NCI-H82 treated with DMSO at 0.1 percent for 48 hours (cell line): ENCODE results near the gene SPAG7.
A peak's percentile ranks its signal among the peaks of the same experiment; 100 is the strongest.

Experiments used
- DNase-seq: peaks from one replicate; lab custom pipeline; 2025; ENCODE audit not compliant: unreplicated experiment; lab: John Stamatoyannopoulos, UW

The SPAG7 gene, protein sequence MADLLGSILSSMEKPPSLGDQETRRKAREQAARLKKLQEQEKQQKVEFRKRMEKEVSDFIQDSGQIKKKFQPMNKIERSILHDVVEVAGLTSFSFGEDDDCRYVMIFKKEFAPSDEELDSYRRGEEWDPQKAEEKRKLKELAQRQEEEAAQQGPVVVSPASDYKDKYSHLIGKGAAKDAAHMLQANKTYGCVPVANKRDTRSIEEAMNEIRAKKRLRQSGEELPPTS

DNA sequence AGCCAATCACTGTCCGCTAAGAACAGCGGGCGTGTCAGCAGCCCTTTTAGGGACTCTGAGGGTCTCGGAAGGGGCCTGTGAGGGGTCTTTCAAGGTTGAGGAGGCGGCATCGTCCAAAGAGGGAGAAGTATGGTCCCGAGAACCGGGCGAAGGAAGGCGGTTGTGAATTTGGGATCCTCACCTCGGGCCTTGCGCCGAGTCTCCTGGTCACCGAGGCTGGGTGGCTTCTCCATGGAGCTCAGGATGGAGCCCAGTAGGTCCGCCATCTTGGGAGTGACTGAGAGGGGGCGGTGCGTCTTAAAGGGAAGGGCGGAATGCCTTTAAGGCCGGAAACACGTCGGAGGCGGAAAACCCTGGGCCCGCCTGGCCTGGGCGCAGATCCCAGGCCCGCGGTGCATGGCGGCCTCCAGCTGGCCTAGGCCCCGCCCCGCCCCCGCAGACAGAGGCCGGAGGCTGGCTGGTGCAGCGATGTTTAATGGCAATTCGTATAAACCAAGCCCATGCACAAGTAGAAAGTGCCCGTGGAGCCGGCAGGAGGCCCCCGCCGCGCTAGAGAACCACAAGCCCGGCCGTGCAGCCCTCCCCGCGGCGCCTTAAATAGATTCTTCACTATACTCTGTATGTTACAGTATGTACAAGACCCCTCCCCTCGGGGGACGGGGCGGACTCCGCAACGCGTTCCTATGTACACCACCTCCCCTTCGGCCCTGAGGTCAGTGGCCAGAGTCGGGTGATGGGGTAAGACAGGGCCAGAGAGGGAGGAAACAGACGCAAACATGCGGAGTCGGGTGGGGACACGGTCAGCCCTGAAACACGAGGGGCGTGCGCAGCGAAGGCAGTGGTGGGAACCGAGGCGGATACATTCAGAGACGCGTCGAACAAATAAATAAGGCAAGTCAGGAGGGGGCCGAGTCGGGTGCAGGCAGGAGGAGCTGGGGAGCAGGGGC is at the start of gene SPAG7:
SPAG7 (minus strand) TSS at position 279 of the 947 bp plus-strand sequence; CDS start at position 266, 13 bp downstream.
- DNase-seq, result peak; percentile 95

DNA sequence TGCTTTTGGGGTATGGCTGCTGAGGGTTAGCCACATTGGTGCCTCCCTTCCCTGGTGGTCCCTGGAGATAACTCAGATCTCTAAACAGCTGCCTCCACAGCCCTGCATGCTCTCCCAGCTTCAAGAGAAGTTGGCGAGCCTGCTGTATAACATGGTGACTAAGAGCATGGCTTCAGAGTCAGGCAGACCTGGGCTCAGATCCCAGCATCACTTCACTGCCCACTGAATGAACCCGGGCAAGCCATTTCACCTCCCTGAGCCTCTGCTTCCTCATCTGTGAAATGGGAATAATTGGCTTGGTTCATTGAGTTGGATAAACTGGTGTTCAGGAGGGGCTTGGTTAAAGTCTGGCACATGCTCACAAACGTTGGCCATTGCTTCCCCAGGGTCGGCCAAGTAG is 46.7 kb upstream of the SPAG7 start:
- no peak for DNase-seq

DNA sequence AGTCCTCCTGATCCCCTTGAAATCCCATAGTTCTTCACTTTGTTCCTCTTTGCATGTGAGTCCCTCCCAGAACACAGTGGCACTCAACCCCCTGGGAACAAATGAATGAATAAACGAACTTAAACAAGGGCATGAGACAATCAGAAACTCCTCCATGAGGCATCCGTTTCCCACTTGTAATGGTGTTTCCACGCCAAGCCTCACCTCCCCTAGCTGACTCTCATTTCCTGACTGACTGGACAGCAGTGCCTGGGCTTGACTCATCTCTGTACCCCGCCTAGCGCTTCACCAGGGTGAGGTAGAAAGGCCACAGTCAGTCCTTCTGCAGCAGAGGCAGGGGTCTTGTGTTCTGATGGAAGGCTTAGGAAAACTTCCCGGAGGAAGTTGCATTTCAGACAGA is 44.3 kb upstream of the SPAG7 start:
- DNase-seq, result no peak

DNA sequence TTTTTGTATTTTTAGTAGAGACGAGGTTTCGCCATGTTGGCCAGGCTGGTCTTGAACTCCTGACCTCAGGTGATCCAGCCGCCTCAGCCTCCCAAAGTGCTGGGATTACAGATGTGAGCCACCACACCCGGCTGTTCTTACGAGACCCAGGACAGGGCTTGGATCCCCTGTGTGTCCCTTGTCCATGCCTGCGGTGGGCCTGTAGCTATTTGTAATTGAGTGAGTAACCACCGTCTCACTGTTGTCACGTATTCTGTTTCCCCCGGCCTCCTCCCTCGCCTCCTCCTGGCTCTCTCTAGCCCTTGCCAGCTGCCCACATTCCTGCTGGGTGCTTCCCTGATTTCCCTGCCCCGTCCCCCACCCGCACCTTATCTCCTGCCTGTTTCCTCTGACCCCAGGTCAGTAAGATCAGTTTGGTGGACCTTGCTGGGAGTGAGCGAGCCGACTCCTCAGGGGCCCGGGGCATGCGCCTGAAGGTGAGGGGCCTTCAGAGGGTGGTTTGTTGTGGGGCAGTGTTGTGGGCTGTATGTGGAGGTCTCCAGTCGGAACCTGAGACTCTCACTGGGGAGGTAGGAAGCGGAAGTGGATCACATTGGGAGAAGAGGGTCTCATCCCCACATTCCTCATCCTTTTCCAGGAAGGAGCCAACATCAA is 35.7 kb upstream of the SPAG7 start:
- DNase-seq, result no peak

DNA sequence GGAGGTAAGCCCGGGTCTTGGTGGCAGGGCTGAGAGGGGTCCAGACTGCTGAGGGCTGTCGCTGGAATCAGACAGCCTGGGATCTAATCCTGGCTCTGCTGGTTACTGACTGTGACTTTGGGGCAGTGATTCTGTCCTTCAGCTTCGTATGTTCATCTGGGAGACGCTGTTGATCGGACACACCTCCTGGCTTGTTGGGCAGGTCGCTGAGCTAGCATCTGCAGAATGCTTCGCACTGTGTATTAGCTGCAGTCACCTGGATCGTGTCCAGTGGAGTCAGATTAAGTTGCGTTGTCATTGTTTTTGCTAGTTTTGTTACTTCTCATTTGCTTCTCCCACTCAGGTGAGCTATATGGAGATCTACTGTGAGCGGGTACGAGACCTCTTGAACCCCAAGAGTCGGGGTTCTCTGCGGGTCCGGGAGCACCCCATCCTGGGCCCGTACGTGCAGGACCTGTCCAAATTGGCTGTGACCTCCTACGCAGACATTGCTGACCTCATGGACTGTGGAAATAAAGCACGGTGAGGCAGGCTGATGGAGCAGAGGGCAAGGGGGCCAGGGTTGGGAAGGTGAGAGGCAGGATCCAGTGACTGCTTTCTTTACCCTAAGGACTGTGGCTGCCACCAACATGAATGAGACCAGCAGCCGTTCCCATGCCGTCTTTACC is 34.6 kb upstream of the SPAG7 start:
- DNase-seq, result no peak

DNA sequence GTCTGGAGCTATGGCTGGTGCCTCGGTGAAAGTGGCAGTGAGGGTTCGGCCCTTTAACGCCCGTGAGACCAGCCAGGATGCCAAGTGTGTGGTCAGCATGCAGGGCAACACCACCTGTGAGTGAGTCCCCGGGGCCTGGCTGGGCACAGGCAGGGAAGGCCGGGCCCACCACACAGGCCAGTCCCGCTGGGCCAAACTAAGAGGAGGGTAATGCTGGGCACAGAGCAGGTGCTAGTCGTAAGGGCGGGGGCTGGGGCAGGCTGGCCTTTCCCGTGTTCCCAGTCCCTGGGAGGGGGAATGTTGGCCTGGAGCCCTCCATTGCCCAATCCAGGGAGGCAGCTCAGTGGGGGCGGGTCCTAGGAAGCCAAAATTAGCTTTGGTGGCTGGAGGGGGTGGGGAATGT is 32.6 kb upstream of the SPAG7 start:
- no peak for DNase-seq

DNA sequence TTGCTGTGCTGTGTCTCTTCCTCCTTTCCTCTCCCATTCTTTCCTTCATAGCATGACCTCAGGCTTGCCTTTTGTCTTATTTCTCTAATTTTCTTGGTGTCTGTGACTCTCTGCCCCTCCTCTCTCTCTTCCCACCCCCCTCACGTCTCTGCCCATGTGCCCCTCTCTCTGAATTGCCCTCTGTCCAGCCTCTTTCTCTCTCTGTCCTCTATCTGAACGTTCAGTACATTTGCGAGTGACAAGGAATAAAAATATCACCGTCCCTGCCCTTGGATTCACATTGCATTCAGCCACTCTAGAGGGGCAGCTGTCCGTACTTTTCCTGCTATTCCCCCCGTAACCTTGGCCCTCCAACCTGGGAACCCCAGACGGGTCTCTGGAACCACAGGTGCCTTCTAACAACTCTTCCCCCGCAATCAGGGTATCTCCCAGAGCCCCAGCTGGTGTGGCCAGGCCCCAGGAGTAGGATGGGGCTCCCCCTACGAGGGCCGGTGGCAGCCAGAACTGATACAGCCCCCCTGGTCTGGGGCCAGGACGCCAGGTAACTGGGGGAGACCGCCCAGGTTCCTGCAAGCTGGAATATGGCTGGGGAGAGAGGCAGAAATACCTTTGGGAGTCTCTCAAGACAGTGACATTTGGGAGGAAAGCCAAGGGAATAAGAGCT is 31.9 kb upstream of the SPAG7 start:
- no peak for DNase-seq

DNA sequence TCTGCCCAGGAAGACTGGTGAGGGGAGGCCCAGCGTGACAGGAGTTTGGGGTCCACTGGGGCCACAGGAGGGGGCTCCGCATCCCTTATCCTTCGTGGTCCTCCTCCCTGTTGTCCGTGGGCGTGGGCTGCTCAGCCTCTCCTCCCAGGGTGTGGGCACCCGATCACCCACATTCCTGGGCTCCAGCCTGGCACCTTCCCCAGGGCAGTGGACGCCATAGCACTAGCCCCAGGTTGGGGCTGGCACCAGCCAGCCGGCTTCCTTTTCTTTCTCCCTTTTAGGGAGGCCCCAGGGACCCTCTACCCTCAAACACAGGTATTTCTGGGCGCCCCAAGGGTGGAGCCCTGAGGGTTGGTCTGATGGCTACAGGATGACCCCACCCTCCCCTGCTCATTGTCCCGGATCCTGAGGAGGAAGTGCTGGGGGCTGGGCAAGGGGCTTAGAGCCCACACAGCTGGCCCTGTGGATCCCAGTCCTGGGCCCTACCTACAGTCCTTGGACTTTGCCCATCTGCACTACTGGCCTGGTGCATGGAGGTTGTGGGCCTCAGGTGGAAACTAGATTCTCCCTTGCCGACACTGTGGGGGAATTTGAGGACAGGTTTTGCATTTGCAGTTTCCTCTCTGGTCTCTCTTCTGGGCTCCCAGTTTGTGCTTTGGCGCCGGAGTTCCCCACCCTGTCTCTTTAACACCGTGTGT is 31.3 kb upstream of the SPAG7 start:
- no peak for DNase-seq

DNA sequence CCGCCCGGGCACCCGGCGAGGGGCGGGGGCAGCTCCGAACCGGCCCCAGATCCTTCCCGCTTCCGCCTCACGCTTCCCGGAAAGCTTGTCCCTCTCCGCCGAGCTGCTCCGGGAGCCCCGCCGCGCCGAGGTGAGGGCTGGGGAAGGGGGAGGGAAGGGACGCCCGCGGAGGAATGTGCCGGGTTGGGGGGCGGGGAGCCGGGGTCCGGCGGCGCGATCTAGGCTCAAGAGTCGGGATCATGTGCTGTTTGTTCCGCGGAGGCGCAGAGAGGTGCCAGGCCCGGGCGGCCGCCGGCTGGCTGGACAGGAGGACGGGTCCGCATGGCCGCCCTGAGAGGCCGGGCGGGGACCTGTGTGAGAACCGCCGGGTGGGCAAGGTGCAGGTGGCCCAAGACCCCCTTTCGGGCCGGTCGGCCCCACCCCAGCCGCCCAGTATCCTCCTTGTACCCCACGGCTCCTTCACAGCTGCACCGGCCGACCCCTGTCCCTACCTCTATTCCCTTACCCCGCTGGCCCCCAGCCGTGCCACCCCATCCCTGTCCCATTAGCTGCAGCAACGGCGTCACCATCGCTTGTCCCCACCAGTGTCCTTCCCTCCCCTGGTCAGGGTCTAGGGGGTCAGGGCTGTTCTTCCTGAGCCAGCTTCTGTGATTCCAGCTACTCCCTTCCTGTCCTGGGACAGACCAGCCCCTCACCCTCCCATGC is 30.6 kb upstream of the SPAG7 start:
- no peak for DNase-seq

DNA sequence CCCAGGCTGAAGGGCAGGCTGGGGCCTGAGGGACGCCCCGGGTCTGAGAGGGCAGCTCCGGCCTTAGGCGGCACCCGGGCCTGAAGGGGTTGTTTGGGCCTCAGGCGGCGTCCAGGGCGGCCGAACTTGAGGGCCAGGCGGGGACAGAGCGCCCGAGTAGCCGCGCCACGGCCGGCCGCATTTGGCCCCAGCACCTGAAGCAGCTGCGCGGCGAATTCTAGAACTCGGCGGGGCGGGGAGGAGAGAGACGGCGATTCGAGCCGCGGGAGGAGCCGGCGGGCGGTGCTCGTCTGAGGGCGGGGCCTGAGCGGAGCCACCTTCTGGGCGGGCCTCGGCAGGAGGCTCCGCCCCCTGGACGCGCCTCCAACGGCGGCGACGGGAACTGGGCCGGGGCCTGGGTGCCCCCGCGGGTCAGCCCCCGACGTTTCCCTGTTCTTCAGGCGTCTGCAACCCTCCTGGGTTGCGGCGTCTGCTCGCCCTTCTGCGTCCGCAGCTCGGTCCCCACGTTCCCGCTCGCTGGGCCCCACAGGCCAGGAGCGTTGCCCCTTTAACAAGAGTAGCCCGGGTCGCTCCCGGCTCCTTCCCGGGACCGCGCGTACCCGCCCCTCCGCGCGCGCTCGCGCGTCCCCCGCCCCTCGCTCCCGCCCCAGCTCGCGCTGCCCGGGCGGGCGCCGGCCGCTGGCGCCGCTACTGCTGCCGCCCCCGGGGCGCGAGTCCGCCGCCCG is 29.8 kb upstream of the SPAG7 start, which contains the start of the genes INCA1 and KIF1C:
INCA1 (minus strand) TSS at position 221 of the 725 bp plus-strand sequence. CDS start 3,085 bp downstream, outside the sequence.
KIF1C (plus strand) TSS at position 649 of the 725 bp plus-strand sequence. CDS start 2,297 bp downstream, outside the sequence.
- peak; percentile 81 for DNase-seq

DNA sequence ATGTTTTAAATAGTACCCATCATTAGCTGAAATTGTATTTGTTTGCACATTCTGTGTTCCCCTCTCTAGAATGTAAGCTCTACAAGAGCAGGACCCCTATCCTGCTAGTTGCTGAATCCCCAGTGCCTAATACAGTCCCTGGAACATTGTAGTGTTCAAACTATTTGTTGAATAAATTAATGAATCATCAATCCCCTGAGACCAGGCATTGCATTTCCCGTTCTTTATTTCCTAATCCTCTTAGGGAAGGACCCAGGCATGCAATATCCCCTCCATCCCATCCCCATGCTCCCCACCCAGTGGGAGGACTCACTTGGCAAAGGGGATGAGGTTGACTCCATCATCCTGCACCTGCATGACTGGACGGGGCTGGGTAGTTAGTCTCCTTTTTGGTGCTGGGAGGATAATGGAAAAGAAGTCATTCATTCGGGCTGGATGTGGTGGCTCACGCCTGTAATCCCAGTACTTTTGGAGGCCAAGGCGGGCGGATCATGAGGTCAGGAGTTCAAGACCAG is 26.5 kb upstream of the SPAG7 start:
- no peak for DNase-seq

DNA sequence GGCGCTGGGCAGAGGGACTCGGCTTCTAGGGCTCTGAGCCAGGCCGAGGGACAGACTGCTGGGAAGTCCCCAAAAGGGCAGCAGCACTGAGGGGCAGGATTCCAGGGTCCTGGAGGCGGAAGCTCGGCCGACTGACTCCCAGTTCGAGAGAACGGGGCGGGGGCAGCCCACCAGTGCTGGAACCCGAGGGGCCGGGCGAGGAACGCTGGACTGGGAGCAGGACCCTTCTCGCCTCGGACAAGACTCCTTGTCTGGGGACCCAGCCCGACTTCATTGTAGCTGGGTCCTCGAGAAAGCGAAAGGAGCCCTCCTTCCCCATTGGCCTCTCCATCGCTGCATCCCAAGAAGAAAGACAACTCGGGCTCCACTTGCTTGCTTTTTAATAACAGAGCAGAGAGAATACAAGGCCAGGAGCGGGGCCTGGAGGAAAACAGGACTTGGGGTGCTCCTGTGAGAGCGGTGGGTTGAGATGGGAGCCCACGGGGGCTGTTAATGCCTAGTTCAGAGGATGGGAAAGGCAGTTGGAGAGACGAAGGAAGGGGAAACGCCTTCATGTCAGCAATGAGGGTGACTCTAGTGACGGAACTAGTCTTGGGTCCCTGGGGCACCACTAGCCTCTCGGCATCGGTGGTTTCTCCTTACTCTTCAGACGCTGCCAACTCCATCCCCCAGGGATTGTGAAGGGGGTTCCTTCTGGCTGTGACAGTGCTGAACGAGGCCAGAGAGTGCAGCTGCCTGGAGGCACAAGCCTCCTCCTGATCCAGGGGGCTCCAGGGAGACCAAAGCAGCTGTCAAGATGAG is 20.4 kb upstream of the SPAG7 start:
- DNase-seq, result no peak

DNA sequence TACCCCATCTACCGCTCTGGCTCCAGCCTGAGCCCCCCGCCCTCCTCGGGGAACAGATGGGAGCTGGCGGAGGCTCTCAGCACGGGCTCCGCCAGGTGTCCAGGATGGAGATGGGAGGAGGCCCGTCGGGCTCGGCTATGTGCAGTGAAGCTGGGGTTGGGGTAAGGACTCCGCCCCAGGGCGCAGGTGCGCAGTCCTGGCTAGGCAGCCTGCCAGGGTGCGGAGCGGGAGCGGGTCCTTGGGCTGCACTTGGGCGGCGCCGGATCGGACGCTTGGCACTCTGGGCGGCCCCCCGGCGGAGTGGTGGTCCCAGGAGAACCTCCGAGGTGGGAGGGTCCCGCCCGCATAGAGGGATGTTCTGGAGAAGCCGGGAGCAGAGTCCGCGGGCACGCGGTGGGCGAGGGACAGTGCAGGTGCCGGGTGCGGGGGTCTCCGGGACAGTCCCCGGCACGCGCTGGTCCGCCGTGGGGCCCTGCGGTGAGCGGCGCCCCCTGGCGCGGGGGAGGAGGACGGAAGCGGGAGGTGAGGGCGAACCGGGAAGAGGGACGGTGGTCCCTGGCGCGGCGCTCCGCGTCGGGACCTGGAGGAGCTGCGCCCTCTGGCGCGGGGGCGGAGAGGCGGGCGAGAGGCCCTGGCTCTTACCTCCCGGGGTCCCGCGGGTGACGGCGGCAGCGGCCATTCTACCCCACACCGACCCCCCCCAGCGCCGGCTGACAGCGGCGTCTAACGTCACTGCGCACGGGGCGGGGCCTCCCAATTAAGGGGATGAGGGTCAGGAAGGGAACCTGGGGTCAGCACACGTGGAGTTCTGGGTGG is 19.5 kb upstream of the SPAG7 start, which contains the start of gene CAMTA2:
CAMTA2 (minus strand) TSS at position 725 of the 816 bp plus-strand sequence. CDS start 1,453 bp downstream, outside the sequence.
- peak; percentile 89 for DNase-seq

DNA sequence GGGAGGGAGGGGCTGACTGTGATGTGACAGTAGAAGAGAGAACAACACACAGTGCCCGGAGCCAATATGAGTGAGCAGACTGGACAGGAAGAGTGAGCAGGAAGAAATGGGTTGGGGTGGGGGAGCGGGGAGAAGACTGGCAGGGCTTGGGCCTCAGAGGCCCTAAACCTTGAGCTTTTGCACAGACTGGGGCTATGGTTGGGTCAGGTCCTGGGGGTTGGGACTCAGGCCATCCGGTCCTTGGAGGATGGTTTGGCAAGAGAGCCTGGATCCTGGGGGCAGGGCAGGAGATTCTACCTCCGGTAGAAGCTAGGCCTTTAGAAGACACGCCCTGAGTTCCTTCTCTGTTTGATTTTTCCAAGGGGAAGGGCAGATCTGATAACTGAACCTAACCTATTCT is 18.8 kb upstream of the SPAG7 start:
- no peak for DNase-seq

DNA sequence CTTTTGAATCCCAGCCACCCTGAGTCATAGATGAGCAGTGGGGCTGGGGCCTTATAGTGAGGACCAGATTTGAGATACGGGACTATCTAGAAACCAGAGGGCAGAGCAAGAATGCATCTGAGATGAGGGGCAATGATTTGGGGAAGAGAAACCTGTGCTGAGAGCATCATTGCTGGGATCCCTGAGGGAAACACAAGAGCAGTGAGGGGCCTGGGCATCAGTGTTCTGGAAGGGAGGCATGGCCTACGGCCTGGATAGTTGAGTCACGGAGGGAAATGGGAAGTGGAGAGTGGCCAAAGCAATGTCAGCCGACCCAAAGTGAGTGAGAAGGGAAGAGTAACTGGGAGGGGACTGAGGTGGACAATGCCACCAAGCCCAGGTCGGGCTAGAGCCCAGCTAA is 14.7 kb upstream of the SPAG7 start:
- no peak for DNase-seq

DNA sequence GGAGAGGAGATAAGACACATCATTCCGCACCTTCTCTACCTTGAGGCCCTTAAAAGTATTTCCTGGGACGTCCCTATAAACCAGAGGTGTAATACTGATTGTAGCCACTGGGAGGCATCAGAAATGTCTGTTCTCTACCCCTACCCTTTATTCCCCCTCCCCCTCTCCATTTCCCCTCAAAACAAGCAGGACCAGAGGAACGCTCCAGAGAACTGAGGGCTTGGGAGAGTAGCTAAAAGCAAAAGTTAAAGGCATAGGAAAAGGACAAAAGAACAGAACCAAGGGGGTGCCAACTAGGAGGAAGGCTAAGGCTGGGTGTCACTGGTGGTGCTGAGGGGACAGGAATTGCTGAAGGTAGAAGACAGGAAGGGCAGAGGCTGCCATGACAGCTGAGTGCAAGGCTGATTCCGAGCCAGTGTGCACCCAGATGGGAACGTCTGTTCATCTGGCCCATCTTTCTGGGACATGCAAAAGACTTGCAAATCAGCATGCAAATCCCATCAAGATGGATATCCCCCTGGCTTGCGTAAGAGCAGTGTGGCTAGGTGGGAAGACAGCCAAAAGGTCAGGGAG is 13.1 kb upstream of the SPAG7 start:
- DNase-seq, result peak; percentile 53
